Fibroblast of the aortic adventitia (primary cell): ENCODE measurements around the gene MLH3. TPM values are rescaled to one million over a fixed set of nuclear protein-coding genes. Genes with fewer than 3 reads are reported as not detected.
A peak's percentile ranks its signal among the peaks of the same experiment; 100 is the strongest.

Source experiments
- DNase-seq: peaks from one replicate; pipeline ENCODE4 v3.0.0-alpha.2; 2010; ENCODE audit warnings: low read depth
- H3K4me3 ChIP-seq: 2 replicates; pipeline ENCODE4 v1.5.1; 2011; ENCODE audit warnings: low read depth, mild to moderate bottlenecking, control low read depth, low read length, moderate library complexity
- small RNA-seq: library from RNA; depleted of rRNA; stranded (forward); fragments of <200 nt; gene quantifications from one replicate; pipeline ENCODE3, GENCODE V24; 2012
- total RNA-seq: library from RNA; depleted of rRNA; stranded (reverse); fragments of >200 nt; gene quantifications from 2 replicates; pipeline ENCODE4 v1.2.3, GENCODE V29; 2012; ENCODE audit warnings: low replicate concordance
- TF ChIP-seq, protein P1 (sequence below): IDR thresholded peaks from 2 replicates; pipeline ENCODE4 v1.5.1; 2011; ENCODE audit warnings: mild to moderate bottlenecking, low read length, control low read depth, inconsistent platforms; ENCODE audit not compliant: insufficient read depth

Gene MLH3
- total RNA-seq, 1 donor = 27.2 TPM

DNA sequence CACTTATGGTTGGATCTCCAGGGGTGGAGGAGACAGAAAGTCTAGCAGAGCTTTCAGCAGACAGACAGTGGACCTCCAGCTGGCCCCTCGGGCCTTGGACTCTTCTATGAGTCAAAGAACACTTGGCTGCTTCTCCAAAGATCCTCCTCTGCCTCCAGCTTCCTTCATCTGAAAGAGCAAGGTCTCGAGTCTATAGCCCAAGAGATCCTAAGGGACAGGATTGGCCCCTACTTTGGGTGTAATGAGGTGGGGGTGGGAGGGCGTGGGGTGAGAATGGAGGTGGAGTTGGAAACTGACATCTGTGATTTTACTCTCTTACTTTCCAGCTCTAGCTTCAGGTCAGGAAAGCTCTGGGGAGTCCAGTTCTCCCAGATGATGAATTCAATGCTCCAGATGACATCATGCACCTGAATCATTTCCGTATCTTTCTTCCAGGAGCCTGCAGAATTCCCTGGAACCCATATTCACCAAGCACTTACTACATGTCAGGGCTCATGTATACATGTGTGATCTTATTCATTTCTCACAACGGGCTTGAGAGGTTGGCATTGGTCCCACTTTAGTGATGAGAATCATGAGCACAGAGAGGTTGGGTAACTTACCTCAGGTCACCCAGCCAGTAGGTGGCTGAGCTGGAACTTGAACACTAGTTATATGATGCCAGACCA, 85.6 kb downstream of the MLH3 start:
- H3K4me3 ChIP-seq = no peak overlapping the region
- peak; percentile 74 for DNase-seq
- TF ChIP-seq, protein P1, sequence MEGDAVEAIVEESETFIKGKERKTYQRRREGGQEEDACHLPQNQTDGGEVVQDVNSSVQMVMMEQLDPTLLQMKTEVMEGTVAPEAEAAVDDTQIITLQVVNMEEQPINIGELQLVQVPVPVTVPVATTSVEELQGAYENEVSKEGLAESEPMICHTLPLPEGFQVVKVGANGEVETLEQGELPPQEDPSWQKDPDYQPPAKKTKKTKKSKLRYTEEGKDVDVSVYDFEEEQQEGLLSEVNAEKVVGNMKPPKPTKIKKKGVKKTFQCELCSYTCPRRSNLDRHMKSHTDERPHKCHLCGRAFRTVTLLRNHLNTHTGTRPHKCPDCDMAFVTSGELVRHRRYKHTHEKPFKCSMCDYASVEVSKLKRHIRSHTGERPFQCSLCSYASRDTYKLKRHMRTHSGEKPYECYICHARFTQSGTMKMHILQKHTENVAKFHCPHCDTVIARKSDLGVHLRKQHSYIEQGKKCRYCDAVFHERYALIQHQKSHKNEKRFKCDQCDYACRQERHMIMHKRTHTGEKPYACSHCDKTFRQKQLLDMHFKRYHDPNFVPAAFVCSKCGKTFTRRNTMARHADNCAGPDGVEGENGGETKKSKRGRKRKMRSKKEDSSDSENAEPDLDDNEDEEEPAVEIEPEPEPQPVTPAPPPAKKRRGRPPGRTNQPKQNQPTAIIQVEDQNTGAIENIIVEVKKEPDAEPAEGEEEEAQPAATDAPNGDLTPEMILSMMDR = no peak

DNA sequence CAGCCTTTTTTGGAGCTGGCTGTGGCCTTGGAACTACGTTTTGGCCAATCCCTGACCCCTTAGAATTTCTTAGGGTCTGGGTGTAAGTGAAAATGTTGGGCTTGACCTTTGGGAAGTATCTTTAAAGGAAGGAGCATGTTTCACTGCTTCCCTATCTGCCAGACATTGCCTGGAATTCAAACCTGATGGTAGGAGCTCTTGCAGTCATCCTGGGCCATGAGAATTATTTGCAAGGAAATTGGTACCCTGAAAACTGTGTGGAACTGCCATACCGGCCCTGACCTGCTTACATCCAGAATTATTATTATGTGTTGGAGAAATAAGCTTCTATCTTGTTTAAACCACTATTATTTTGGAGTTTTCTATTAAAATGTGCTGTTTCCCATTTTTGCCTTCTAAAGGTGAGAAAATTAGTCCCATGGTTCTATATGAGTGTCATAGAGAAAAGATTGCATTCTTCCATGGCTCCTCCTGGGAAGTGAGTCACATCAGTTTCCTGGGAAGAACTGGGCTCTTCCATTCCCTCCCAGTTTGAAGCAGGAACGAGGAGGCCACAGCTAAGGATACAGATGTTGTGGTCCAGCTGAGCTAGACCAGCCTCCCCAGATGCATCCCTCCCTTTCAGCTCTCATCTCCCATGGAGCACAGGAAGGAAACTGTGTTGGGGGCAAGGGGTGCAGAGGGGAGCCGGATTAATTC, 86.3 kb downstream of the MLH3 start:
- no peak overlapping the region for H3K4me3 ChIP-seq
- DNase-seq = peak; percentile 62
- TF ChIP-seq, protein P1 = no peak

Small RNAs within 50 kb of the gene (small RNA-seq; reads per million reads assigned to genes)
- gene RNU6-689P = not detected

Other genes starting within 250 kb of the MLH3 start
- not detected in 2 replicates for gene PROX2, start 175.3 kb downstream of the MLH3 start, total RNA-seq
- gene DLST, start 169.6 kb downstream of the MLH3 start, total RNA-seq = 31.1 and 68.5 TPM in 2 replicates
- 0.09 and 1.6 TPM in 2 replicates for gene RPS6KL1, start 128.2 kb downstream of the MLH3 start, total RNA-seq
- gene PGF, start 95.9 kb downstream of the MLH3 start, total RNA-seq = 0.36 and 2.1 TPM in 2 replicates
- 16.4 and 34.2 TPM in 2 replicates for gene EIF2B2, start 48.5 kb downstream of the MLH3 start, total RNA-seq
- gene ACYP1, start 12.6 kb upstream of the MLH3 start, total RNA-seq = 18.3 TPM in 1 of 2 replicates, not detected in the other
- gene ZC2HC1C, start 18.2 kb upstream of the MLH3 start, total RNA-seq = 0.90 and 1.6 TPM in 2 replicates
- gene NEK9, start 75.6 kb upstream of the MLH3 start, total RNA-seq = 51.3 and 80.8 TPM in 2 replicates
- gene TMED10, start 125.1 kb upstream of the MLH3 start, total RNA-seq = 143 and 373 TPM in 2 replicates
- gene FOS, start 227.4 kb upstream of the MLH3 start, total RNA-seq = 1.4 and 26.2 TPM in 2 replicates